PC-3 (cell line): Measurements from ENCODE around the gene ARPC3. TPM values are rescaled to one million over a fixed set of nuclear protein-coding genes. Genes with fewer than 3 reads are reported as not detected.
"Not testable (repeated sequence)": the region's sequence is repeated elsewhere in the genome, so short reads cannot be mapped to it uniquely, and the experiment has no call there.

ENCODE experiments used
- ATAC-seq: fragments of 200-7000 bp; cut with Tn5 transposase; 2 replicates; pipeline ENCODE4 v1.9.1; 2020; ENCODE audit warnings: mild to moderate bottlenecking, moderate library complexity
- BruUV-seq: library from RNA; stranded (reverse); fragments of 400-500 nt; replicated peaks from 2 replicates; lab custom pipeline; 2021; lab: Mats Ljungman, UMichigan
- CTCF ChIA-PET: fragments of 300-600 bp; sonication (Branson Sonifier 250); formaldehyde crosslinking; loops from one replicate; lab custom pipeline; 2022; ENCODE audit warnings: antibody characterized with exemption; lab: Charles Lee
- POLR2A ChIA-PET: fragments of 300-600 bp; sonication (Branson Sonifier 250); formaldehyde crosslinking; loops from one replicate; lab custom pipeline; 2022; ENCODE audit warnings: antibody characterized with exemption; ENCODE audit not compliant: unreplicated experiment; lab: Charles Lee
- DNase-seq: peaks from one replicate; pipeline ENCODE4 v3.0.0-alpha.2; 2015
- H2AFZ ChIP-seq: fragments of 300-600 bp; sonication (generic); 2 replicates; pipeline ENCODE4 v1.6.0; 2016; ENCODE audit warnings: antibody characterized with exemption, low read length
- H3F3A ChIP-seq: fragments of 300-600 bp; sonication (generic); one replicate; pipeline ENCODE4 v1.6.0; 2017; ENCODE audit warnings: antibody characterized with exemption, low read length, control low read depth, mild to moderate bottlenecking; ENCODE audit not compliant: unreplicated experiment
- H3K27ac ChIP-seq: fragments of 300-600 bp; sonication (generic); 2 replicates; pipeline ENCODE4 v1.5.1; 2016; ENCODE audit warnings: mild to moderate bottlenecking, low read length
- H3K27me3 ChIP-seq: fragments of 300-600 bp; sonication (generic); 2 replicates; pipeline ENCODE4 v1.6.1; 2016; ENCODE audit warnings: low read length, mixed read lengths
- H3K36me3 ChIP-seq: fragments of 300-600 bp; sonication (generic); 2 replicates; pipeline ENCODE4 v1.6.1; 2016; ENCODE audit warnings: low read depth, mixed run types, low read length, mixed read lengths
- H3K4me1 ChIP-seq: fragments of 300-600 bp; sonication (generic); 2 replicates; pipeline ENCODE4 v1.5.1; 2016; ENCODE audit warnings: low read length; ENCODE audit not compliant: insufficient read depth
- H3K4me2 ChIP-seq: fragments of 300-600 bp; sonication (generic); 2 replicates; pipeline ENCODE4 v1.6.0; 2016; ENCODE audit warnings: low read length
- H3K4me3 ChIP-seq: fragments of 300-600 bp; sonication (generic); 2 replicates; pipeline ENCODE4 v1.5.1; 2016; ENCODE audit warnings: mild to moderate bottlenecking, low read length, mixed read lengths
- H3K79me2 ChIP-seq: fragments of 300-600 bp; sonication (generic); 2 replicates; pipeline ENCODE4 v1.6.1; 2017; ENCODE audit warnings: low read length, mixed read lengths
- H3K9ac ChIP-seq: fragments of 300-600 bp; sonication (generic); 2 replicates; pipeline ENCODE4 v1.6.0; 2016; ENCODE audit warnings: mild to moderate bottlenecking, low read length
- H3K9me2 ChIP-seq: fragments of 300-600 bp; sonication (generic); replicated peaks from 2 replicates; pipeline ENCODE4 v1.6.1; 2016; ENCODE audit warnings: mixed run types, low read length, mixed read lengths
- H3K9me3 ChIP-seq: fragments of 300-600 bp; sonication (generic); 2 replicates; pipeline ENCODE4 v1.6.1; 2016; ENCODE audit warnings: low read length, mixed read lengths
- H4K20me1 ChIP-seq: fragments of 300-600 bp; sonication (generic); 2 replicates; pipeline ENCODE4 v1.6.1; 2016; ENCODE audit warnings: low read length, mixed read lengths
- EZH2 ChIP-seq: fragments of 300-600 bp; sonication (generic); IDR thresholded peaks from one replicate; pipeline ENCODE4 v1.6.1; 2017; ENCODE audit warnings: antibody characterized with exemption, mild to moderate bottlenecking, low read length; ENCODE audit not compliant: unreplicated experiment
- EZH2phosphoT487 ChIP-seq: fragments of 300-600 bp; sonication (generic); IDR thresholded peaks from 2 replicates; pipeline ENCODE4 v1.6.1; 2018; ENCODE audit warnings: mild to moderate bottlenecking, antibody characterized with exemption, low read length, borderline replicate concordance
- intact Hi-C: fragments of 100-400 bp; cut with micrococcal nuclease; formaldehyde crosslinking; loops from 2 replicates; pipeline ENCODE4 v1.9.0; 2023
- total RNA-seq: library from RNA; depleted of rRNA; stranded (reverse); fragments of >200 nt; gene quantifications from 2 replicates; pipeline ENCODE4 v1.2.3, GENCODE V29; 2014
- TF ChIP-seq, protein P1 (sequence below): fragments of 300-600 bp; sonication (generic); conservative IDR thresholded peaks from 2 replicates; pipeline ENCODE4 v1.5.1; 2017; ENCODE audit warnings: antibody characterized with exemption, low read depth, mild to moderate bottlenecking, low read length

The ARPC3 gene
- total RNA-seq, 1 experiment from 2014 or later: 292 TPM

DNA sequence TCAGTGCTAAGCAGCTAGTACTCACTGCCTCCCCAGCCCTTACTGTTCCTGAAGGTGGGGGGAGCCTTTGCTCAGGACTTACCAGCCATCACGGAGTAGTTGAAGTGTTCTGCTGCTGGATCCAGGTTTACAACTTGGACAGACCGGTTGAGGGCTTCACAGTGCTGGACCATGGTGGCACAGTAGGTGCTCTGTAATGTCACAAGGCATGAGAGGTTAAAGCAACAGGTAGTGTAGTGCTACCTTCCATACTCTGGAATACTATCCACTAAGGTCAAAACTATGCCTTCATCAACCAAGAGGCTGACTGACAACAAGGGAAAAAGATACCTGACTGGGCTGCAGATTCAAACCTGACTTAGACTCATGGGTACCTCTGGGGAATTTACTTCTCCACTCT is 14.9 kb upstream of the ARPC3 start:
- Histone ChIP-seq H3K4me3 (no peak overlapping the region), H4K20me1 (no peaks in the 10 kb centered on the region), H3K36me3 (peaks cover 4% of the 10 kb centered on the region; the same call in 1 of the 2 replicates), H2AFZ (no peak overlapping the region), H3K79me2 (peaks cover 42% of the 10 kb centered on the region), H3K9ac (no peak overlapping the region), H3K27ac (no peak overlapping the region), H3K4me1 (peaks cover 14% of the 10 kb centered on the region), H3F3A (no peaks in the 10 kb centered on the region), H3K4me2 (no peak overlapping the region), H3K9me3 (no peaks in the 10 kb centered on the region), H3K9me2 (no peaks in the 10 kb centered on the region), H3K27me3 (no peaks in the 10 kb centered on the region)
- BruUV-seq: no TSS peak
- ATAC-seq (no peak), DNase-seq (no peak)
- CTCF ChIA-PET: no interaction called here
- intact Hi-C loops: loop anchor here (10.0 kb wide), 1 partner anchor 230 kb away; no protein-coding TSS in a partner anchor
- TF ChIP-seq, protein P1, sequence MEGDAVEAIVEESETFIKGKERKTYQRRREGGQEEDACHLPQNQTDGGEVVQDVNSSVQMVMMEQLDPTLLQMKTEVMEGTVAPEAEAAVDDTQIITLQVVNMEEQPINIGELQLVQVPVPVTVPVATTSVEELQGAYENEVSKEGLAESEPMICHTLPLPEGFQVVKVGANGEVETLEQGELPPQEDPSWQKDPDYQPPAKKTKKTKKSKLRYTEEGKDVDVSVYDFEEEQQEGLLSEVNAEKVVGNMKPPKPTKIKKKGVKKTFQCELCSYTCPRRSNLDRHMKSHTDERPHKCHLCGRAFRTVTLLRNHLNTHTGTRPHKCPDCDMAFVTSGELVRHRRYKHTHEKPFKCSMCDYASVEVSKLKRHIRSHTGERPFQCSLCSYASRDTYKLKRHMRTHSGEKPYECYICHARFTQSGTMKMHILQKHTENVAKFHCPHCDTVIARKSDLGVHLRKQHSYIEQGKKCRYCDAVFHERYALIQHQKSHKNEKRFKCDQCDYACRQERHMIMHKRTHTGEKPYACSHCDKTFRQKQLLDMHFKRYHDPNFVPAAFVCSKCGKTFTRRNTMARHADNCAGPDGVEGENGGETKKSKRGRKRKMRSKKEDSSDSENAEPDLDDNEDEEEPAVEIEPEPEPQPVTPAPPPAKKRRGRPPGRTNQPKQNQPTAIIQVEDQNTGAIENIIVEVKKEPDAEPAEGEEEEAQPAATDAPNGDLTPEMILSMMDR: no peak
- TF ChIP-seq EZH2 (no peak), EZH2phosphoT487 (no peak)
- POLR2A ChIA-PET: no interaction called here

DNA sequence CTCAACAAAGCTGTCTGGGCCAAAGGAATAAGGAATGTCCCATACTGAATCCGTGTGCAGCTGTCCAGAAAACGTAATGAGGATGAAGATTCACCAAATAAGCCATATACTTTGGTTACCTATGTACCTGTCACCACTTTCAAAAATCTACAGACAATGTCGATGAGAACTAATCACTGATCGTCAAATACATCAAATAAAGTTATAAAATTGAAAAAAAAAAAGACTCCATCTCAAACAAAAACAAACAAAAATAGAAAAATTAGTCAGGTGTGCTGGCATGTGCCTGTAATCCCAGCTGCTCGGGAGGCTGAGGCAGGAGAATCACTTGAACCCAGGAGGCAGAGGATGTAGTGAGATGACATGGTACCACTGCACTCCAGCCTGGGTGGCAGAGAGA is 11.1 kb upstream of the ARPC3 start:
- BruUV-seq, CTCF ChIA-PET, H3K4me2 ChIP-seq, H3K4me1 ChIP-seq, POLR2A ChIA-PET, ATAC-seq, H3K27me3 ChIP-seq, DNase-seq, H3K9ac ChIP-seq, H2AFZ ChIP-seq, H3K9me3 ChIP-seq, H3K27ac ChIP-seq, H3F3A ChIP-seq, H3K4me3 ChIP-seq, H4K20me1 ChIP-seq, H3K9me2 ChIP-seq: not testable (repeated sequence)
- intact Hi-C loops: loop anchor here (10.0 kb wide), 1 partner anchor 234 kb away; no protein-coding TSS in a partner anchor
- Histone ChIP-seq H3K79me2 (peaks cover 16% of the 10 kb centered on the region), H3K36me3 (peaks cover 14% of the 10 kb centered on the region; the same call in 1 of the 2 replicates)

DNA sequence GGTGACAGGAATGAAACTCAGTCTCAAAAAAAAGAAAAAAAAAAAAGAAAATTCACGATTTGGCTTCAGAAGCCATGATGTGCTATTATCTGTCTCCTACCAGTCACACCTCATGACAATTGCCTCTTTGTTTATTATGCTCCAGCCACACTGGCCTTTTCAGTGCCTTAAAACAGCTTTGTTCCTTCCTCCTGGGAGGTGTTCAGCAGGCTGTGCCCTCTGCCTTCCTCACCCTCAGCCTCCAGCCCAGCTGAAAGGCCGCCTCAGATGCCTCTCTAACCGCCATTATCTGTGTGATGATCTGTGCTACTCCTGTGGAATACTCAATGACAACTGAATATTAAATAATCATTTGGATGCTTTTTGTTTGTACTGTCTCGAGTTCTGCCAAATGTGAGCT is 8.6 kb upstream of the ARPC3 start:
- Histone ChIP-seq H3K27ac (no peak overlapping the region), H3K27me3 (no peaks in the 10 kb centered on the region), H3K4me3 (no peak overlapping the region), H3F3A (no peaks in the 10 kb centered on the region), H4K20me1 (no peaks in the 10 kb centered on the region), H3K79me2 (peaks cover 5% of the 10 kb centered on the region; the same call in 1 of the 2 replicates), H3K36me3 (peaks cover 17% of the 10 kb centered on the region; the same call in 1 of the 2 replicates), H3K9me2 (no peaks in the 10 kb centered on the region), H3K4me1 (no peaks in the 10 kb centered on the region), H3K9ac (no peak overlapping the region), H2AFZ (no peak overlapping the region), H3K9me3 (no peaks in the 10 kb centered on the region), H3K4me2 (no peak overlapping the region)
- TF ChIP-seq, protein P1: no peak
- no peak for TF ChIP-seq EZH2phosphoT487
- no peak for TF ChIP-seq EZH2
- ChIA-PET CTCF (no interaction called here), POLR2A (interaction anchor here (0.6 kb wide), 1 partner anchor 10 kb away, joined by 4 read pairs; no protein-coding TSS in a partner anchor)
- intact Hi-C loops: no loop called here
- BruUV-seq: no TSS peak
- no peak for DNase-seq
- no peak for ATAC-seq
